ENCODE data around the gene ZBTB4. TPM values are rescaled to one million over a fixed set of nuclear protein-coding genes. Genes with fewer than 3 reads are reported as not detected.
A peak's percentile ranks its signal among the peaks of the same experiment; 100 is the strongest.

ZBTB4 gene
- total RNA-seq, 1 experiment from 2014 or later: 14.4 TPM

- Histone ChIP-seq H2BK5ac (ENCODE audit: insufficient read length, low read length) (no peak overlapping the region), H3K79me1 (ENCODE audit: insufficient read depth, low read depth, low read length, poor library complexity, severe bottlenecking) (no peaks in the 10 kb centered on the region), H2BK120ac (ENCODE audit: low read depth, low read length, poor library complexity, severe bottlenecking) (no peak overlapping the region), H3K79me2 (ENCODE audit: insufficient read depth, low read length) (no peaks in the 10 kb centered on the region), H3K18ac (ENCODE audit: insufficient read length, low read depth, low read length) (no peak overlapping the region), H3K56ac (ENCODE audit: insufficient read length, low read depth, low read length) (no peak overlapping the region), H3K9ac (ENCODE audit: extremely low read depth, insufficient read length, low read length) (no peak overlapping the region), H4K20me1 (ENCODE audit: control insufficient read depth, insufficient read depth, insufficient read length) (no peaks in the 10 kb centered on the region), H4K5ac (ENCODE audit: insufficient read length, low read depth, low read length) (no peak overlapping the region), H2BK20ac (ENCODE audit: low read depth, low read length, poor library complexity, severe bottlenecking) (no peak overlapping the region), H3T11ph (ENCODE audit: low read length) (no peak overlapping the region), H2BK12ac (ENCODE audit: insufficient read length, low read depth, low read length) (no peak overlapping the region), H2AK5ac (ENCODE audit: insufficient read length, low read length) (no peak overlapping the region), H3K4me1 (ENCODE audit: insufficient read depth, low read length) (no peaks in the 10 kb centered on the region), H3K27me3 (ENCODE audit: insufficient read depth, low read length) (no peaks in the 10 kb centered on the region), H3K9me3 (ENCODE audit: control insufficient read depth, low read depth, low read length) (no peaks in the 10 kb centered on the region), H3K14ac (ENCODE audit: insufficient read depth, low read length) (no peak overlapping the region), H3K23ac (ENCODE audit: insufficient read length, low read depth, low read length) (no peak overlapping the region), H3K4ac (ENCODE audit: low read depth, low read length) (no peak overlapping the region), H3K27ac (ENCODE audit: insufficient read length, low read depth, low read length) (no peak overlapping the region), H2BK15ac (ENCODE audit: low read depth, low read length) (no peak overlapping the region), H4K91ac (ENCODE audit: insufficient read length, low read depth, low read length) (no peak overlapping the region), H2AFZ (ENCODE audit: low read length) (no peak overlapping the region), H3K23me2 (ENCODE audit: insufficient read length, low read depth, low read length, poor library complexity, severe bottlenecking) (no peaks in the 10 kb centered on the region), H3K4me2 (ENCODE audit: insufficient read depth, insufficient read length, low read length) (no peak overlapping the region), H4K8ac (replicated peaks; ENCODE audit: insufficient read length, low read depth, low read length) (no peak overlapping the region)
- Mint-ChIP-seq H3K36me3 (ENCODE audit: insufficient read depth in 1 of 3, low read depth in 3 of 3) (peaks cover 30 to 62% (median 53%) of the 10 kb centered on the region in 3 experiments), H3K27me3 (ENCODE audit: low read depth) (no peaks in the 10 kb centered on the region), H3K27ac (peak overlapping the region in 1 of 3 experiments; percentile 83; a peak in 1 of 7 replicates), H3K4me3 (no peak overlapping the region; a peak in 1 of 5 replicates), H3K9me3 (no peaks in the 10 kb centered on the region), H3K4me1 (no peaks in the 10 kb centered on the region)
- no peak for DNase-seq
- no CpG with 5 or more reads among the region's 17 CpGs for WGBS (ENCODE audit: extremely low coverage, insufficient read length, low lambda C conversion rate)
- no peak for TF ChIP-seq CTCF (conservative IDR thresholded peaks at IDR 0.05)
Observed at GRCh38 chr17:7513850-7514419, 34.5 kb upstream of the ZBTB4 start.
